ENCODE results near the gene BACE2. TPM values are rescaled to one million over a fixed set of nuclear protein-coding genes. Genes with fewer than 3 reads are reported as not detected.
"Not testable (repeated sequence)": the region's sequence is repeated elsewhere in the genome, so short reads cannot be mapped to it uniquely, and the experiment has no call there.

The BACE2 gene
- total and polyA plus RNA-seq, 2 experiments from 2014 or later, result 28.4 to 37.0 TPM

- DNase-seq (ENCODE audit: low spot score), result no peak
Observed at GRCh38 chr21:41304068-41304720, 136.2 kb downstream of the BACE2 start.

GRCh38 chr21:41307219-41307618 lies 139.3 kb downstream of the BACE2 start:
- no peak for DNase-seq (ENCODE audit: low spot score)
- Histone ChIP-seq H3K27me3 (peaks cover 27% of the 10 kb centered on the region), H3K4me1 (ENCODE audit: insufficient read depth) (no peaks in the 10 kb centered on the region), H3K4me2 (no peak overlapping the region), H3K9me3 (ENCODE audit: low read depth) (no peaks in the 10 kb centered on the region), H3K36me3 (replicated peaks; ENCODE audit: insufficient read depth, low read depth) (no peaks in the 10 kb centered on the region), H3K27ac (no peak overlapping the region), H3K4me3 (no peak overlapping the region), H3K79me2 (no peaks in the 10 kb centered on the region), H2AFZ (no peak overlapping the region), H3K9me2 (replicated peaks; ENCODE audit: insufficient read depth) (no peaks in the 10 kb centered on the region), H4K20me1 (ENCODE audit: insufficient read depth, poor library complexity, severe bottlenecking) (no peaks in the 10 kb centered on the region)
- no peak for TF ChIP-seq EZH2 (IDR thresholded peaks at IDR 0.05; ENCODE audit: borderline replicate concordance)
- TF ChIP-seq EZH2phosphoT487 (IDR thresholded peaks at IDR 0.05; ENCODE audit: low read depth, severe bottlenecking, unreplicated experiment), result peak; percentile 53
- no peak for TF ChIP-seq CTCF (IDR thresholded peaks at IDR 0.05; ENCODE audit: poor library complexity)

More at GRCh38 chr21:41304068-41304720, 136.2 kb downstream of the BACE2 start:
- Histone ChIP-seq H3K9me3 (ENCODE audit: low read depth) (no peaks in the 10 kb centered on the region), H3K79me2 (no peaks in the 10 kb centered on the region), H3K27ac (no peak overlapping the region), H4K20me1 (ENCODE audit: insufficient read depth, poor library complexity, severe bottlenecking) (no peaks in the 10 kb centered on the region), H2AFZ (no peak overlapping the region), H3K27me3 (peaks cover 15% of the 10 kb centered on the region), H3K4me2 (no peak overlapping the region), H3K4me1 (ENCODE audit: insufficient read depth) (no peaks in the 10 kb centered on the region), H3K9me2 (replicated peaks; ENCODE audit: insufficient read depth) (no peaks in the 10 kb centered on the region), H3K36me3 (replicated peaks; ENCODE audit: insufficient read depth, low read depth) (no peaks in the 10 kb centered on the region), H3K4me3 (no peak overlapping the region)
- TF ChIP-seq EZH2phosphoT487 (IDR thresholded peaks at IDR 0.05; ENCODE audit: low read depth, severe bottlenecking, unreplicated experiment) (no peak), CTCF (IDR thresholded peaks at IDR 0.05; ENCODE audit: poor library complexity) (no peak), EZH2 (IDR thresholded peaks at IDR 0.05; ENCODE audit: borderline replicate concordance) (no peak)
- WGBS (ENCODE audit: low lambda C conversion rate, missing lambda C conversion rate), result 97% methylated on average over 29 of the region's 40 CpGs

- H3K27me3 ChIP-seq, result peaks cover 29% of the 10 kb centered on the region
- not testable (repeated sequence) for DNase-seq (ENCODE audit: low spot score); H3K4me3 ChIP-seq; H3K36me3 ChIP-seq (replicated peaks; ENCODE audit: insufficient read depth, low read depth); H3K9me2 ChIP-seq (replicated peaks; ENCODE audit: insufficient read depth); H3K4me2 ChIP-seq; H3K79me2 ChIP-seq; H3K4me1 ChIP-seq (ENCODE audit: insufficient read depth); H3K27ac ChIP-seq; H2AFZ ChIP-seq; H4K20me1 ChIP-seq (ENCODE audit: insufficient read depth, poor library complexity, severe bottlenecking); H3K9me3 ChIP-seq (ENCODE audit: low read depth)
- WGBS (ENCODE audit: low lambda C conversion rate, missing lambda C conversion rate), result 94% methylated on average over 6 of the region's 8 CpGs
Observed at GRCh38 chr21:41313285-41314164, 145.6 kb downstream of the BACE2 start.

- H3K36me3 ChIP-seq (replicated peaks; ENCODE audit: insufficient read depth, low read depth), result no peaks in the 10 kb centered on the region
- TF ChIP-seq EZH2phosphoT487 (IDR thresholded peaks at IDR 0.05; ENCODE audit: low read depth, severe bottlenecking, unreplicated experiment) (no peak), EZH2 (IDR thresholded peaks at IDR 0.05; ENCODE audit: borderline replicate concordance) (no peak), CTCF (IDR thresholded peaks at IDR 0.05; ENCODE audit: poor library complexity) (no peak)
- H3K9me3 ChIP-seq (ENCODE audit: low read depth), result no peaks in the 10 kb centered on the region
- no peaks in the 10 kb centered on the region for H3K79me2 ChIP-seq
- peaks cover 14% of the 10 kb centered on the region for H3K27me3 ChIP-seq
- H4K20me1 ChIP-seq (ENCODE audit: insufficient read depth, poor library complexity, severe bottlenecking), result no peaks in the 10 kb centered on the region
- no peaks in the 10 kb centered on the region for H3K9me2 ChIP-seq (replicated peaks; ENCODE audit: insufficient read depth)
- peaks cover 9% of the 10 kb centered on the region for H3K4me1 ChIP-seq (ENCODE audit: insufficient read depth)
- no peak overlapping the region for H3K4me3 ChIP-seq
- no peak for DNase-seq (ENCODE audit: low spot score)
- no peak overlapping the region for H3K27ac ChIP-seq
- H3K4me2 ChIP-seq, result peak overlapping the region; percentile 92
- no peak overlapping the region for H2AFZ ChIP-seq
- 97% methylated on average over 6 of the region's 6 CpGs for WGBS (ENCODE audit: low lambda C conversion rate, missing lambda C conversion rate)
Observed at GRCh38 chr21:41315726-41316125, 147.8 kb downstream of the BACE2 start.
